GF-D8 (cell line): Measurements from ENCODE around the gene FGF16.
A peak's percentile ranks its signal among the peaks of the same experiment; 100 is the strongest.
"Not testable (repeated sequence)": the region's sequence is repeated elsewhere in the genome, so short reads cannot be mapped to it uniquely, and the experiment has no call there.

Experiments used
- DNase-seq: peaks from one replicate; lab custom pipeline; 2025; lab: John Stamatoyannopoulos, UW

The FGF16 gene

DNA sequence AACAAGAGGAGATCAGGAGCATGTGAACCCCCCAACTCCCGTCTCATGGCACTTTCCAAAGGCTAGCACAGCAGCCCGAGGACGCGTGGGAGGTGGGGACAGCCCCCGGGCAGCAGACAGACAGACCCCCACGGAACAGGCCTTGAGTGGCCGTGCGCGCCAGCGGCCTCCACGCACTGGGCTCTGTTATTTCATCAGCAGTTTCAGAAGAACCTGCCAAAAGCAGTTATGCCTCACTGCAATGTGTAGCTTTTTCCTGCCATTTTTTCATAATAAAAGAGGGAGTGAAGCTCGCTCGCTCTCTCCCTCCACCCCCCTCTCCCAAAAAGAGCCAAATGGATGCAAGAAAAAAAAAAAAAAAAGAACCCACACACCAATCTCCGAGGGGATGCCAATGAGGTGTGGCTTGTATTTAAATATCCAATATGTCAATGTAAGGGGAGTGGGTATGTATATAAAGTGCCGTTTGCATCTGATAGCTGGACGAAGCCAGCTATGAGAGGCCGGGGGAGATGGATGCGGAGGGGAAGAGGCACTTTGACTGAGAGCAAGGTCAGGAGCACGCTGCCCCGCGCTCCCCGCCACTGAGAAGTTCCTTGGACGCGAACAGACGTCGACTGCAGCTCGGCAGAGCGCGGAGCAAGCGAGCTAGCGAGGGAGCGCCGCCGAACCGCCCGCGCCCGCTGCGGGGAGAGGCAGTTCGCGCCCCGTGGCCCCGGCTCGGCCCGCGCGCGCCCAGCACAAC is at the start of gene FGF16:
Gene FGF16 (plus strand): TSS at position 482 of the 745 bp plus-strand sequence. CDS start 286 bp downstream, outside the sequence.
- peak; percentile 36 for DNase-seq

DNA sequence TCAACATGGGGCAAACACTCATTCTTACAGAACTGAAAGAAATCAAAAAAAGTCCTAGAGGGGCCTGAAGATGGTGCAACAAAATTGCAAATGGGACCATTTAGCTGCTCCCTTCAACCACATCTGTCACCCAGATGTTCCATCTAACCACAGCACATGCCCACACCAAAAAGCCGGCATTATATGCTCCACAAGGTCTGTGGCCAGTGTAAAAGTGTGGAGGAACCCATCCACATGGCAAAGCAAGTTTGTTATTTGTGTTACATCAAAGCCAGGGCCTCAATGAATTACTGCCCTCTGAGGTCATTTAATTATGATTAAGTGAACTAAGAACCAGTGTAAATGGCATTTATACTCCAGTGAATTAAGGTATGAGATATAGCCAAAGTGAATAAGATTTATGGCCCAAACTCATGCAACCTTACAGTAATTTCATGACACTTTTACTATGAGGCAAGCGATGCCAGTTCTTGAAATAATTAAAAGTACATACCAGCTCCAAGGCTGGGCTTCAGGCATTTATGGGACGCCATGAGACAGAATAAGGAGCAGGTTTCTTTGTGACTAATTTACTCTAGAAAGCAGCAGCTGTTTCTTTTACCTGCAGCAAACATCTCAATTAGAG is 48.7 kb upstream of the FGF16 start:
- no peak for DNase-seq

DNA sequence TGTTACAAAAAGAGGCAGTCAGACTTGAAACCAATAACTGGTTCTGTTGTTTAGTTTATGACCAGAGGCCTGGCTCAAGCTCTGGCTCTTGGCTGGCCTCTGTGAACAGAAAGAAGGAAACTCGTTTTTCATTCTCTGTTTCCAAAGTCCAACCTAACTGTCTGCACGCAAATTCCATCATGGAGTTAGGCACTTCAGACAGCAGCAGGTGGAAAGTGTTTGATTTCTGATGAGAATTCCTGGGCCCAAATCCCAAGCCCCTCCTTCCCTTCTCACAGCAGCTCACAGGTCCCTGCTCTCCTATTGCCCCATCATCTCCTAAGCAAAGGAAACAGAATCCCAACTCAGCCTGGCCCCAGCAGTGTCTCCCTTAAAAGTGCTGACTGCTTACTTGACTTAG is 42.8 kb upstream of the FGF16 start:
- no peak for DNase-seq

DNA sequence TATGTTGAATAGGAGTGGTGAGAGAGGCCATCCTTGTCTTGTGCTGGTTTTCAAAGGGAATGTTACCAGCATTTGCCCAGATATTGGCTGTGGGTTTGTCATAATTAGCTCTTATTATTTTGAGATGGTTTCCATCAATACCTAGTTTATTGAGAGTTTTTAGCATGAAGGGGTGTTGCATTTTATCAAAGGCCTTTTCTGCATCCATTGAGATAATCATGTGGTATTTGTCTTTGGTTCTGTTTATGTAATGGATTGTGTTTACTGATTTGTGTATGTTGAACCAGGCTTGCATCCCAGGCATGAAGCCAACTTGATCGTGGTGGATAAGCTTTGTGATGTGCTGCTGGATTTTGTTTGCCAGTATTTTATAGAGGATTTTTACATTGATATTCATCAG is 39.4 kb upstream of the FGF16 start:
- DNase-seq: not testable (repeated sequence)

DNA sequence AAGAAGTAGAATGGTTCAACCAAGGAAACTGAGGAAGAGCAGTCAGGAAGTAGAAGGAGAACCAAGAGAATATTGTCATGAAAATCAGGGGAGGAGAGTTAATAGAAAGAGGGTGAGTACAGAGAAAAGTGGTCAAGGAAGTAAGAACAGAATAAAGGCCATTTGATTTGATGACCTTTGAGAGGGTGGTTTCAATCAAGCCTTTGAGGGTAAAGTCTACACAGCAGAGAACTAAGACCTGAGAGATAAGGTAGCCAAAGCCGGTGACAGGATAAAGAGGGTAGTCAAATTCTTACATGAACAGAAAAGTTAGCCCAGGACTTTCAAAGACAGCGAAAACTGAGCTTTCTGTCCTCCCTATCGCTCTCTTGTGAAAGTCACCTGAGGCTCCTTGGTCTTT is 34.6 kb upstream of the FGF16 start:
- DNase-seq: no peak

DNA sequence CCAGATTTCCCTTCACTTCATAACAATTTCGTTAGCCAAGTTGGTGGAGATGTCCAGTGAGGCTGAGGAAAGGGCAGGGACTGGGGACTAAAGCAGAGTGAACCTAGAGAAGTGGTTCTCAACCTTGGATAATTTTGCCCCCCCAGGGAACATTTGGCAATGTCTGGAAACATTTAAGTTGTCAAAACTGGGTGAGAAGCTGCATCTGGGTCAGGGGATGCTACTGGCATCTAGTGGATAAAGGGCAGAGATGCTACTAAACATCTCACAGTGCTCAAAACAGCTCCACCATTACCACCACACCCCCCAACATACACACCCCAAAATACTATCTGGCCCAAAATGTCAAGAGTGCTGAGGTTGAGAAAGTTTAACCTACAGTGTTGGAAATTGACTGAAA is 32.0 kb upstream of the FGF16 start:
- no peak for DNase-seq

DNA sequence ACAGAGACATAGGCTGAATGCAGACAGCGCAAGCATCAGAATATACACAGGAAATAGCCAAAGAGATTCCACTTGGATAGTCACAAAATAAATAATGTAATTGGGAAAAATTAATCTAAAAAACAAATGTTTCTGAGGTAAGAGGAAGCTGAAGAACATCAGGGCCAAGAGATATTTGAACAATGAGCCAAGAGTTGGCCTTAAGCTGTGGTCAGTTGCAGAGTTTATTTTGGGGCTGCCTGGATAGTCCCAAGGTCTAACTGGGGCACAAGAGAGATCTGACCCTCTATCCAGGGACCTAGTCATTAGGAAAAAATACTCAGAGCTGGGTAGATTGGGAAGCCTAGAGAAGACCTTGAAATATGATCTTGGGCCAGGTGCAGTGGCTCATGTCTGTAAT is 31.3 kb upstream of the FGF16 start:
- no peak for DNase-seq

DNA sequence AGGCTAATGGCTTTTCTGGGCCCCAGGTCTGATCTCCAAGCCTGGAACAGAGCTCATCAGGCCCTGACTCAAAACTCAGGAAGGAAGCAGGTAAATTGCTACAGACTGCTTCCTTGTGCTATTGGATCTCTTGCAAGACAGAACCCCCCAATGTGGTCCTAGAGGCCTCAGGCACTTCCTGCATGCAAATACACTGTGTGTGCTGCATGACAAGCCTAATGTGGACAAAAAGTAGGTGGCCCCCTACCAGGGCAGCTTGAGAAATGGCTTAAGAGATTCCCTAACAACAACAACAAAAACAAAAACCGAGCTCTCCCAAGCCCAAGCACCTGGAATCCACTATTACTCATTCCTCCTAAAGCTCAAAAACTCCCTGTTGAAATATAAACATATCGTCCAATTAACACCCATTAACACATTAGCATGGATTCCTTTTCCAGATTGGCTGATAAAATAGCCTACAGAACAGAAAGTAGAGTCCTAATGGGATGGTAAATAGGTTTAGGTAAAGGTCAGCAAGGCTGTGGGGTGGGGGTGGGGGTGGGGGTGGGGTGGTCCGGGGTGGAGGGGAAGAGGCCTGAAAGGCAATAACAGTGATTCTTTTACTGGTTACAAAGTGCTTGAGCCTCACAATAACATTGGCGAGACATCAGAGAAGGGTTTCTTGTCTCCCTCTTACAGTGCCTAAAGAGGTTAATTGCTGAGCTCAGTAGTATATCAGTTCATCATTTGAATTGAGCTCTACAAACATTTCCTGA is 24.1 kb upstream of the FGF16 start:
- DNase-seq: no peak

DNA sequence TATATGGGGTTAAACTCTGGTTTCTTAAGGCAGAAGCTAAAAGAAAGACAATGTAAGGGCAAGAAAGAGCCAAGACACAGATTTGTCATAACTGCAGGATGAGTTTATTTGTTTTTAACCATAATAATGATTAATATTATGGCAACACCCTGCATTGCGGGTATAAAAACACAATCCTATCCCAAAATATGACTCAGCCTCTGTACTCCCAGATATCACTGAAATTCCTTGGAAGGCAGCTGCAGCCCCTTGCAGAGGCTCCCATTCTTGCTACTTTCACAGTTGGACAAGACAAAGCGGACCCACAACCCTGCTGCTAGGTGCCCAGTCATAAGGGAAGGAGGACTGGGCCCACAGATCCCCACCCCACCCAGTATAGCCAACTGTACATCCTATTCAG is 20.4 kb upstream of the FGF16 start:
- DNase-seq: no peak

DNA sequence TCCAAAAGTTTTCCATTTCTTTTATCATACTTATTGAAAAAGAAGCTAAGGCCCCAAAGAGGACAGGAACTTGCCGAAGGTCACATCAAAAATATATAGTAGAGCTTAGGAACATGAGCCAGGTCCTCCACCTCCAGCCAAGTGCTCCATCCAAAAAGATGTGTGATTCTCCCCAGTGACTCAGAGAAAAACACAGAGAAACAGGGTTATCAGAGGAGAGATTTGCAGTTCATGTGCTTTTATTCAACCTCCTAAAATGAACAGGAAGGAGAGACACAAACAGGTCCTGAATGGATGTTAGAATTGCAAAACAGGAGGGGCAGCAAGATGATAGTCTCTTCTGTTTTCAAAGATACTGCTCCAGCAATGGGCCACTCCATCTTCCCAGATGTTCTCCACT is 19.6 kb upstream of the FGF16 start:
- no peak for DNase-seq

DNA sequence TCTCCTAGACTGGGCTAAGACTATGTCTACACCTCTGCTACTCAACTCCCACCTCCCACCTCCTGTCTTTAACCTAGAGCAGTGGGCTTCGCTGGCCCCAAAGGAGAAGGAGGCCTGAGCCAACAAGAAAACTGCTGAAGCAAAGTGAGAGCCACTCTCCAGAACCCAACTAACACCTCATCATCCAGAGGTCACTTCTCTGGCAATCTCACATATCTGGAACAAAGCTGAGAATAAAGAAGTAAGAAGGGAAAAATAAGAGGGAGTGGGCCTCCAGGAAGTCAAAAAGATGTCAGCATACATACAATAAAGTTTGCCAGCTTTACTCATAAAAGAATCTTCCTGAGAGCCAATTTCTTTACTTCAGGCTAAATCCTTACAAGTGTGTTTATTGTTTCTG is 18.6 kb upstream of the FGF16 start:
- no peak for DNase-seq

DNA sequence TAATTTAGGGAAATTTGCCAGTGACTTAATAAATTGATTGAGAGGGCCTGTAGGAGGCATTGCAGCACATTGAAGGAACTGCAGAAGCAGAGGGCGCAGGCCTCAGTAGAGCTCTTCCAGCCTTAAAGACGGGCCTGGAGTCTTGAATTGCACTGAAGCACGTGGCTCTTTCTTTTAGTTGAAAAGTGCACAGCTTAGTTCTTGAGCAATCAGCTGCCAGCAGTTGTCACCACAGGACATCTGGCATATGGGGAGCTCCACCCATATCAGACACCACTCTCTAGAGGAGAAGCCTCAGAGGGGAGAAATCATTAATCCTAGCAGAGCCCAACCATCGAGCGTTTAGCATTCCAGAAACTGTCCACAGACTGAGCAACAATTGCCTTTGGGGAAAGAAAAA is 16.0 kb upstream of the FGF16 start:
- peak; percentile 71 for DNase-seq

DNA sequence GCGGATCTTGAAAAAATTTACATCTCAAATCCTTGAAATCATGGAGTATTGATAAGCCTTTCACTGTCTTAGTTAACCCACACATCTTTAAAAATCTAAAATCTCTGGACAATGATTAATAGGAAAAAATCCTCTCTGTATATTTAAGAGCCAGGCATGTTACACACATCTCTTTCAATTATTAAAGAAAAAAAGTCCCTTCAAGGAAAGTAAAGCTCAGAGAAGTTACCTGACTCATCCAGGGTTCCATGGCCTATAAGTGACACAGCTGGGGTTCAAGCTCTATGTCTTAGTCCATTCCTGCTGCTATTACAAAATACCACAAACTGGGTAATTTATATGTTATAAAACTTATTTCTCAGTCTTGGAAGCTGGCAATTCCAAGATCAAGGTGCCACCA is 14.2 kb upstream of the FGF16 start:
- DNase-seq: no peak

DNA sequence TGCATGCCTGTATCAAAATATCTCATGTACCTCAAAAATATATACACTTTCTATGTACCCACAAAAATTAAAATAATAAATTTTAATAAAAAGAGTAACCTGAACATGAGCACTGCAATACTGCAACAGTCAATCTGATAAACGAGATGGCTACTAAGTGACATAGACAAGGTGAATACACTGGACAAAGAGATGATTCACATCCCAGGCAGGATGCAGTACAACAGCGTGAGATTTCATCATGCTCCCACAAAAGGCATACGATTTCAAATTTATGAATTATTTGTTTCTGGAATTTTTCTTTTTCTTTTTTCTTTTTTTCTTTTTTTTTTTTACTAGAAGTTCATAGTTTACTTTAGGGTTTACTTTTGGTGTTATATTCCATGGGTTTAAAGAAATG is 12.2 kb upstream of the FGF16 start:
- DNase-seq: no peak

DNA sequence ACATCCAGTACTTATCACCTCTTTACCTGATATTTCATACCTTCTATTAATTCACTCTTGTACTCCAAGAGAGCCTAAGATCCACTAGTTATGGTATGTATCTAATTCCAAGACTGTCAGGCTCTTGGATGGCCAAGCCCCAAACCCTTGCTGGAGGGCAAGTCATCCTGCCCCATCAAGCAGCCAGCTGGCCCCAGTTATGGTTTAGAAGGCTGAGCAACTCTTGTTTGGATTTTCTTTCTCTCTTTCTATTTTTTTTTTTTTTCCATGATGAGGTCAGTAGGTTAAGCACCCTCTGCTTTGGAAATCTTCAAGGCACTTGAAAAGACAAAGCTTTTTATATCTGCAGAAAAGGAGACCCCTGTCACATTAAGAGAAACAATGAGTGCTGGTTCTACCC is 10.9 kb upstream of the FGF16 start:
- no peak for DNase-seq

DNA sequence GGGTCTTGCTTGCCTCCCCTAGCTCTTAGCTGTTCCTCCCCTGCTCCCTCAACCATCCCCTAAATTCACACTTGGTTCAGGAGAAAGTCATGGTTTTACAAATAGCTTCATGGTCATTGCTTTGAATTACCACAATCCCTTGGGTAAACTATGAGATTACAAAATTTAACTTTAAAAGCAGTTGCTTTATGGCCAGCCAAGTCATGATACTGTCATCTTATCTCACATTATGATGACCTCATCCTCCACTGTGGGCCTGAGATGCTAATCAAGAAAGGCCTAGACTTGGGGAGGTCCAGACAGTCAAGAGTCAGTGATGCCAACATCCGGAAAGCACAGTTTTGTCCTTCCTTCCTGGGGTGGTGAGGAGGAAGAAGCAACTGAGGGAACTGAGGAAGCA is 10.5 kb upstream of the FGF16 start:
- no peak for DNase-seq

DNA sequence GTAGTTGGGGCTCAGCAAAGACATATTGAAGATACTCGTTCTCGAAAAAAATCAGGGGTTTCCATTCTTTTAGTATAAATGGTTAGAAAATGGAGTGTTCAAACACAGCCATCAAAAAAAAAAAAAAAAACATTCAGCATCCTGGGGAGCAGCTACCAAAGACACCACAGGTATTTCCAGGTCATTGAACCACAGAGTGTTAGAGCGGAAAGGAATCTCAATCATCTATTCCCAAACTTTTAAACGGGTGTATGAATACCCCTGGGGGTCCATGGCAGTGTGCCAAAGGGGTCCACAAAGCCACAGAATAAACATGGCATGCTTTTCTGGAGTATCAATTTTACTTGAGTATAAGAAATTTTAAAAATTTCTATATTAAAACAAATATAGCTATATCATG is 6.9 kb upstream of the FGF16 start:
- no peak for DNase-seq

DNA sequence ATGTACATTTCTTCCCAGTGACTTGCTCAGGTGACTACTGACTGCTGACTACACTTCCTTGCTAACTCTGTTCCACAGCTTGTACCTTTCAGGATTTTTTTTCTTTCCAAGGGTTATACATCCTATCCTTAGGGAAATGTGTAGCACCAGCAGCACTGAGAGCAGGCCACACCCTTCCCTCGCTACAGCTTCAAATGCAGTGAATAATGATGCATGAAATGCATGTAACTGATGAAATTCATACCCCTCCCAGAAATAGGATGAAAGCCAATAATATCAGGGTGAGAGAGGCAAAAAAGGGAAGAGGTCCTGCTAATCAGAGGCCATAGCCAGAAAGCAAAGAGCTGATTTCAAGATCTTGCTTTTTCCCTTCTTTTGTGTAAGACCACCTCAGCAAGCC is 6.2 kb upstream of the FGF16 start:
- DNase-seq: no peak

DNA sequence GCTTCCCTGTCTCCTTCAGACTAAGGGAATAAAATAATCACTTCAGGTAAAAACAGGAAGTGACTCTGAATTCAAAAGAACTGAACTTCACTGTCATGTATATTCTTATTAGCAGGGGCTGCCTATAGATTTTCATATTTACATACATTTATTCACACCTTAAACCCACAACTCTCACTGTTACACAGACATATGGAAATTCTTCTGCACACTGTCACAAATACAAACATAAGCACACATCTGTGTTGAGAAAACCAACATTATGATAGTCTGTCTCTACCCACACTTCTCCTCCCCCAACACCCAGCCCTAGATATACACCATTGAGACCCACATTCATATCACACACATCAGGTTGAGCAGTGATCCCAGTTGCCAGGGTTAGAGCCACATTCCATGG is 5.7 kb upstream of the FGF16 start:
- no peak for DNase-seq

DNA sequence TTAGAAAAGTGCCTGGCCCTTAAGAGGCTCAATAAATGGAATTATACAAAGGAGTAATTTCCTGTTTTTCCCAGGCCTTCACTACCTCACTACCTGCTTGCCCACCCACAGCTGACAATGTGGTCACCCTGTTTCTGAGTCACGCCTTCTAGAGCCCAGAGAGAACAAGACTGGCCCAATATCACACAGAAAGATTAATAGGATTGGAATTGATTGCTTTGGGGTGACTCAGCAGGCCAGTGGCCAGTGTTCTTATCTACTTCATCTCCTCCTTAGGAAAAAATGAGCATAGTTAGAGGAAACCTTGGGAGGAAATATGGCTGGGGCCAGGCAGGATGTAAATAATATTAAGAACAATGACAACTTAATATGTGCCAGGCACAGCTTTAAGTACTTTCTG is 4.5 kb upstream of the FGF16 start:
- no peak for DNase-seq

DNA sequence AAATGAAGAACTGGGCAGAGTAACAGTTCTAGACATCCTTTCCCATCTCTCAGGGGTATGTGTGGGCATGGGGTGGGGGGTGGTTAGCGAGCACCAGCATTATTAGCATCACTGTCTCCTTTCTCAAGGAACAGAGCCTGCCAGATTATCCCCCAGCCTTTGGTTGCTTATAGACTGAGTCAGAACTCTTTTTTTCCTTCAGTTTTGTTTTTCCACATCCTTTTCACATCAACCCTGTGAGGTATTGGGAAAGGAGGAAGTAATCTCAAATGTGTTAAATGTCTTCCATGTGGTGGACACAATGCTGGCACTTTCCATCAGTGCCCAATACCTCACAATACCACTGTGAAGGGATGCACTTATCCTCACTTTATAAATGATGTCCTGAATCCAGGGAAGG is 3.1 kb upstream of the FGF16 start:
- no peak for DNase-seq

DNA sequence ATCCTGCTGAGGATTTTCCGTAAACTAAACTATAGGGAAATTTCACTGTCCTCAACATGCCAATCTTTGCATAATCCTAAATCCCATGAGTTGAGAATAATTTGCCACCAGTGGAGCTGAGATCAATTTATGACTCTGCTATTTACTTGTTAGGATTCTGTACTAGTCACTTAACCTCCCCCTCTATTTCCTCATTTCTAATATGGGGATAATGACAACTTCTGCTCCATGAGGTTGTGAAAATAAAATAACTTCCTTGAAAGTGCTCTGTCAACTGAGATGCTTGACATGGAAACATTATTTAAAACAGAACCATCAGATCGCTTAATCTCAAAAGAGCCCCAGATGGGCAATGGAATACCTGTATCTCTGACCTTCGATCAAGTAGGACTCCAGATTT is 2.6 kb upstream of the FGF16 start:
- no peak for DNase-seq

DNA sequence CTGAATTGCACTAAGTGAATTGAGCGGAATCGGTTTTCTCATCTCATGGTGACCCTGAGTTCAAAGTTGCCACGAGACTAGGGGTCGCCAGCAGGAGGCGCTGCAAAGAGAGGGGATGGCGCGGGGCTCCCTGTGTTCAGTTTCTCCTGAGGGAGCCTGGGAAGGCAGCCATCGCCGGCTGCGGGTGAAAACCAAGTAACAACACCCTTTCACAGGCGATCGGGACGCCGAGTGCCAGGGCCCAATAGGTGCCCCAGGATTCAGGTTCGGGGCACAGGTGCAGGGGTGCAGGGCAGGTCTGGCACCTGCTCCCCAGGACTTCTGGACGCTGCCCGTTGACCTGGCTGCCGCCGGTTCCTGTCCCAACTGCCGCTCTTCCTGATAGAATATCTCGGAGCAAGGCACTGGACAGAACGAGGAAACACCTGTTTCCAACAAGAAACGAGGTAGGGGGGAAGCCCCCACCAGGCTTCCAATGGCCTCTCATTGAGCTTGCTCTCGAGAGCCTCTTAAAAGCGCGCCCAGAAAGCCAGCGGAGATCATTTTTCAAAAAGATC is 1.1 kb upstream of the FGF16 start:
- DNase-seq: peak; percentile 11
